ENCODE measurements around the gene JMJD8. TPM values are rescaled to one million over a fixed set of nuclear protein-coding genes. Genes with fewer than 3 reads are reported as not detected.
A peak's percentile ranks its signal among the peaks of the same experiment; 100 is the strongest.

The JMJD8 gene
- total RNA-seq, 1 experiment from 2014 or later: 73.9 TPM

DNA sequence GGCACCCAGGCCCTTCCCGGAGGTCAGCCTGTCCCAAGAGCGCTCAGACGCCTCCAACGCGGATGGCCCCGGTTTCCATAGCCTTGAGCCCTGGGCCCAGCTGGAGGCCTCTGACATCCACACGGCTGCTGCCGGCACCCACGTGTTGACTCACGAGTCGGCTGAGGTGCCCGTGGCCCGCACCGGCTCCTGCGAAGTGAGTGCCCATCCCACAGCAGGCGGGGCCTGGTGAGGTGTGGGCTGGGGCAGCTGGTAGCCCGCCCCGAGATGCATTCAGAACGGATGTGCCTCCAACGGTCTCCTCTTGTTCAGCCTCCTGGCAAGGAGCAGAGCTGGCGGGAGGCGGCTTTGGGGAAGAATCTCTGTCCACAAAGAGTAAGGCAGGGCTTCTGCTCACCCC is 32.3 kb downstream of the JMJD8 start:
- no peaks in the 10 kb centered on the region for H3K36me3 ChIP-seq (ENCODE audit: control insufficient read depth, insufficient read depth, low read length)
- H3K4me3 ChIP-seq (ENCODE audit: low read depth in 2 of 2, low read length in 2 of 2): no peak overlapping the region
- TF ChIP-seq, protein P1, sequence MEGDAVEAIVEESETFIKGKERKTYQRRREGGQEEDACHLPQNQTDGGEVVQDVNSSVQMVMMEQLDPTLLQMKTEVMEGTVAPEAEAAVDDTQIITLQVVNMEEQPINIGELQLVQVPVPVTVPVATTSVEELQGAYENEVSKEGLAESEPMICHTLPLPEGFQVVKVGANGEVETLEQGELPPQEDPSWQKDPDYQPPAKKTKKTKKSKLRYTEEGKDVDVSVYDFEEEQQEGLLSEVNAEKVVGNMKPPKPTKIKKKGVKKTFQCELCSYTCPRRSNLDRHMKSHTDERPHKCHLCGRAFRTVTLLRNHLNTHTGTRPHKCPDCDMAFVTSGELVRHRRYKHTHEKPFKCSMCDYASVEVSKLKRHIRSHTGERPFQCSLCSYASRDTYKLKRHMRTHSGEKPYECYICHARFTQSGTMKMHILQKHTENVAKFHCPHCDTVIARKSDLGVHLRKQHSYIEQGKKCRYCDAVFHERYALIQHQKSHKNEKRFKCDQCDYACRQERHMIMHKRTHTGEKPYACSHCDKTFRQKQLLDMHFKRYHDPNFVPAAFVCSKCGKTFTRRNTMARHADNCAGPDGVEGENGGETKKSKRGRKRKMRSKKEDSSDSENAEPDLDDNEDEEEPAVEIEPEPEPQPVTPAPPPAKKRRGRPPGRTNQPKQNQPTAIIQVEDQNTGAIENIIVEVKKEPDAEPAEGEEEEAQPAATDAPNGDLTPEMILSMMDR (IDR thresholded peaks at IDR 0.05): no peak
- TF ChIP-seq, protein P2, sequence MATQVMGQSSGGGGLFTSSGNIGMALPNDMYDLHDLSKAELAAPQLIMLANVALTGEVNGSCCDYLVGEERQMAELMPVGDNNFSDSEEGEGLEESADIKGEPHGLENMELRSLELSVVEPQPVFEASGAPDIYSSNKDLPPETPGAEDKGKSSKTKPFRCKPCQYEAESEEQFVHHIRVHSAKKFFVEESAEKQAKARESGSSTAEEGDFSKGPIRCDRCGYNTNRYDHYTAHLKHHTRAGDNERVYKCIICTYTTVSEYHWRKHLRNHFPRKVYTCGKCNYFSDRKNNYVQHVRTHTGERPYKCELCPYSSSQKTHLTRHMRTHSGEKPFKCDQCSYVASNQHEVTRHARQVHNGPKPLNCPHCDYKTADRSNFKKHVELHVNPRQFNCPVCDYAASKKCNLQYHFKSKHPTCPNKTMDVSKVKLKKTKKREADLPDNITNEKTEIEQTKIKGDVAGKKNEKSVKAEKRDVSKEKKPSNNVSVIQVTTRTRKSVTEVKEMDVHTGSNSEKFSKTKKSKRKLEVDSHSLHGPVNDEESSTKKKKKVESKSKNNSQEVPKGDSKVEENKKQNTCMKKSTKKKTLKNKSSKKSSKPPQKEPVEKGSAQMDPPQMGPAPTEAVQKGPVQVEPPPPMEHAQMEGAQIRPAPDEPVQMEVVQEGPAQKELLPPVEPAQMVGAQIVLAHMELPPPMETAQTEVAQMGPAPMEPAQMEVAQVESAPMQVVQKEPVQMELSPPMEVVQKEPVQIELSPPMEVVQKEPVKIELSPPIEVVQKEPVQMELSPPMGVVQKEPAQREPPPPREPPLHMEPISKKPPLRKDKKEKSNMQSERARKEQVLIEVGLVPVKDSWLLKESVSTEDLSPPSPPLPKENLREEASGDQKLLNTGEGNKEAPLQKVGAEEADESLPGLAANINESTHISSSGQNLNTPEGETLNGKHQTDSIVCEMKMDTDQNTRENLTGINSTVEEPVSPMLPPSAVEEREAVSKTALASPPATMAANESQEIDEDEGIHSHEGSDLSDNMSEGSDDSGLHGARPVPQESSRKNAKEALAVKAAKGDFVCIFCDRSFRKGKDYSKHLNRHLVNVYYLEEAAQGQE (IDR thresholded peaks at IDR 0.05; ENCODE audit: insufficient read depth in 1 of 2, low read depth in 2 of 2, low read length in 1 of 2): no peak
- TF ChIP-seq SIN3A (IDR thresholded peaks at IDR 0.05; ENCODE audit: borderline replicate concordance, insufficient read depth, low read depth, low read length): no peak
- no peak for TF ChIP-seq POLR2AphosphoS5 (IDR thresholded peaks at IDR 0.05; ENCODE audit: low read depth, low read length)
- TF ChIP-seq TCF7L2 (IDR thresholded peaks at IDR 0.05; ENCODE audit: low read depth, low read length): no peak
- ChIA-PET POLR2A (interaction anchor here (0.7 kb wide), 1 partner anchor 30 kb away, joined by 4 read pairs; no protein-coding TSS in a partner anchor), CTCF (interaction anchor here (0.5 kb wide), 1 partner anchor 70 kb away, joined by 4 read pairs; no protein-coding TSS in a partner anchor)
- DNase-seq (ENCODE audit: low read depth, low spot score): no peak
- intact Hi-C loops (cut with micrococcal nuclease; ENCODE audit: unreplicated experiment): no loop called here
- no peaks in the 10 kb centered on the region for H3K9me3 ChIP-seq (ENCODE audit: control insufficient read depth, insufficient read depth, low read depth, low read length)
- BruUV-seq (replicated peaks): no TSS peak
- H3K27ac ChIP-seq (ENCODE audit: low read length): no peak overlapping the region
- H3K4me1 ChIP-seq (ENCODE audit: control insufficient read depth, insufficient read depth, low read length): peaks cover 14% of the 10 kb centered on the region
- no peak for ATAC-seq
- no peaks in the 10 kb centered on the region for H3K27me3 ChIP-seq (ENCODE audit: control insufficient read depth, insufficient read depth, low read length)
- in situ Hi-C loops (cut with HindIII; ENCODE audit: low pct_unique_long_range_greater_than_20kb, low sequenced_read_pairs): no loop called here

DNA sequence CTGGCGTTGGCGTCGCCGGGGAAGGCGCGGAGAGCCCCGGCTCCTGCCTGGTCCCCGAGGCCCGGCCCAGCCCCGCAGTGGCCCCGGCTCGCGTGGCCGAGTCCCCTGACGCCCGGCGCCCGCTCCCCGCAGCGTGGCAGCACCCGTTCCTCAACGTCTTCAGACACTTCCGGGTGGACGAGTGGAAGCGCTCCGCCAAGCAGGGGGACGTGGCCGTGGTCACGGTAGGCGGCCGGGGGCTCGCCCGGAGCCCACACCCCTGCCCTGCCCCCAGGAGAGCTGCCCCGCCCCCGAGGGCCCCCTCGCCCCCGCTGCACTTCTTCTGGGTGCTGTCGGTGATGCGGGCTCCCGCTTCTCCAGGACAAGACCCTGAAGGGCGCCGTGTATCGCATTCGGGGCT is 34.5 kb downstream of the JMJD8 start:
- intact Hi-C loops (cut with micrococcal nuclease; ENCODE audit: unreplicated experiment) (no loop called here), in situ Hi-C loops (cut with HindIII; ENCODE audit: low pct_unique_long_range_greater_than_20kb, low sequenced_read_pairs) (no loop called here)
- CTCF ChIA-PET: no interaction called here
- POLR2A ChIA-PET: interaction anchor here (0.9 kb wide), 1 partner anchor 10 kb away, joined by 4 read pairs; no protein-coding TSS in a partner anchor
- TF ChIP-seq, protein P2 (IDR thresholded peaks at IDR 0.05; ENCODE audit: insufficient read depth in 1 of 2, low read depth in 2 of 2, low read length in 1 of 2): no peak
- TF ChIP-seq POLR2AphosphoS5 (IDR thresholded peaks at IDR 0.05; ENCODE audit: low read depth, low read length) (no peak), TCF7L2 (IDR thresholded peaks at IDR 0.05; ENCODE audit: low read depth, low read length) (no peak), SIN3A (IDR thresholded peaks at IDR 0.05; ENCODE audit: borderline replicate concordance, insufficient read depth, low read depth, low read length) (no peak)
- TF ChIP-seq, protein P1 (IDR thresholded peaks at IDR 0.05): no peak
- BruUV-seq (replicated peaks): no TSS peak
- Histone ChIP-seq H3K4me3 (ENCODE audit: low read depth in 2 of 2, low read length in 2 of 2) (peak overlapping the region; percentile 56), H3K27ac (ENCODE audit: low read length) (peak overlapping the region; percentile 51), H3K9me3 (ENCODE audit: control insufficient read depth, insufficient read depth, low read depth, low read length) (no peaks in the 10 kb centered on the region), H3K4me1 (ENCODE audit: control insufficient read depth, insufficient read depth, low read length) (peaks cover 31% of the 10 kb centered on the region), H3K36me3 (ENCODE audit: control insufficient read depth, insufficient read depth, low read length) (no peaks in the 10 kb centered on the region), H3K27me3 (ENCODE audit: control insufficient read depth, insufficient read depth, low read length) (no peaks in the 10 kb centered on the region)
- ATAC-seq (no peak), DNase-seq (ENCODE audit: low read depth, low spot score) (no peak)
